ENCODE data around the gene RPS6KA3.
"Not testable (repeated sequence)": the region's sequence is repeated elsewhere in the genome, so short reads cannot be mapped to it uniquely, and the experiment has no call there.

Gene RPS6KA3

DNA sequence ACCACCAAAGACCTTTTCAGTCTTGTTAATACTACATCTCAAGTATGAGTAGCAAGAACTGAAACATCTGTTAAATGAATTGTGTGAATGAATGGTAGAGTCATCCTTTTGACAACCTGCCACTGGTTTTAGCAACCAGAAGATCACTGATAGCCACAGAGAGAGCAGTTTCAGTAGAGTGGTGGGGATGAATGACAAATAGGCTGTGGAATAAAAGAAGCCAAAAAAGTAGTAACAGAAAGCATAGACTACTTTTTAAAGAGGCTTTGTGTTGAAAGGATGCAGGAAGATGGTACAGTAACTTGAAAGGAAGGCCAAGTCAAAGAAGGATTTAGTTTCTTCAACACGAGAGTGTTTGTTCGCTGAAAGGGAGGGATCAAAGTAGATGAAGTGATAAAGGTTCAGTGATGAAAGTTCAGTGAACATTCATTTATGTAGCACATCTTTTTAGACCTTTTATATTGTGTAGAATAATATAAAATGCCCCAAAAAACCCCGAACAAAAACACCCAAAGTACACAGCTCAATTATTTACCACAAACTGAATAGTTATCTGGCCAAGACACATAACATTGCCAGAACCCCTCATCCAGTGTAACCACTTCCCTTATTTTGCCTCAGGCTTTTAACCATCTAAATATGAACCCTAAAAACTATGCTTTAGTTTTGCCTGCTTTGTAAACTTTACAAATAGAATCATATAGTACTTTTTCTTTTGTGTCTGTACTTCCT lies 84.9 kb downstream of the RPS6KA3 start:
- TF ChIP-seq, protein P1, sequence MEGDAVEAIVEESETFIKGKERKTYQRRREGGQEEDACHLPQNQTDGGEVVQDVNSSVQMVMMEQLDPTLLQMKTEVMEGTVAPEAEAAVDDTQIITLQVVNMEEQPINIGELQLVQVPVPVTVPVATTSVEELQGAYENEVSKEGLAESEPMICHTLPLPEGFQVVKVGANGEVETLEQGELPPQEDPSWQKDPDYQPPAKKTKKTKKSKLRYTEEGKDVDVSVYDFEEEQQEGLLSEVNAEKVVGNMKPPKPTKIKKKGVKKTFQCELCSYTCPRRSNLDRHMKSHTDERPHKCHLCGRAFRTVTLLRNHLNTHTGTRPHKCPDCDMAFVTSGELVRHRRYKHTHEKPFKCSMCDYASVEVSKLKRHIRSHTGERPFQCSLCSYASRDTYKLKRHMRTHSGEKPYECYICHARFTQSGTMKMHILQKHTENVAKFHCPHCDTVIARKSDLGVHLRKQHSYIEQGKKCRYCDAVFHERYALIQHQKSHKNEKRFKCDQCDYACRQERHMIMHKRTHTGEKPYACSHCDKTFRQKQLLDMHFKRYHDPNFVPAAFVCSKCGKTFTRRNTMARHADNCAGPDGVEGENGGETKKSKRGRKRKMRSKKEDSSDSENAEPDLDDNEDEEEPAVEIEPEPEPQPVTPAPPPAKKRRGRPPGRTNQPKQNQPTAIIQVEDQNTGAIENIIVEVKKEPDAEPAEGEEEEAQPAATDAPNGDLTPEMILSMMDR (conservative IDR thresholded peaks at IDR 0.05; ENCODE audit: low read depth, low read length) = no peak
- no peak overlapping the region for H3K4me3 ChIP-seq (ENCODE audit: low read depth, low read length)
- DNase-seq (ENCODE audit: low read depth) = no peak

DNA sequence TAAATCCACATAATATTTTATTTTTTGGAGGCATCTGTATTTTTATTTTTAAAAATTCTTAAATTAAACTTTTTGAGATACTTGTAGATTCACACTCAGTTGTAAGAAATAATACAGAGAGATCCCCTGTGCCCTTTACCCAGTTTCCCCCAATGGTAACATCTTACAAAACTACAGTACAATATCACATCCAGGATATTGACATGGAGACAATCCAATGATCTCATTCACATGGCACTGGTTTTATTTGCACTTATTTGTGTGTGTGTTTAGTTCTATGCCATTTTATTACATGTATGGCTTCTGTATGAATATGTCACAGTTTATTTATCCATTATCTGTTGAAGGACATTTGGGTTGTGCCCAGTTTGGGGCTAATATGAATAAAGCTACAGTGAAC lies 89.6 kb downstream of the RPS6KA3 start:
- TF ChIP-seq, protein P1 (conservative IDR thresholded peaks at IDR 0.05; ENCODE audit: low read depth, low read length) = no peak
- H3K4me3 ChIP-seq (ENCODE audit: low read depth, low read length) = no peak overlapping the region
- no peak for DNase-seq (ENCODE audit: low read depth)

DNA sequence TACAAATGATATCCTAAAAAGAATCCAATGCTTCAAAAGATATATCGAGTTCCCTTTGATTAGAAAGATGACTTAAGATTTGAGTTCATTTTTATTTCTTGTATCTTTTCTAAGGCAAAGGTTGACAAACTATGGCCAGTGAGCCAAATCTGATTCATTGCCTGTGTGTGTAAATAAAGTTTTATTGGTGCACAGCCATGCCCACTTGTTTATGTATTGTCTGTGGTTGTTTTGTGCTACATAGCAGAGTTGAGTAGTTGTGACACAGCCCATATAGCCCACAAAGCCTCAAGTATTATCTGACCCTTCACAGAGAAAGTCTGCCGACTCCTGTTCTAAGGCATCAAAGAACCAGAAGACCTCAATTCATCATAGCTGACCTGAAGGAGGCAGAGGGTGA lies 92.9 kb downstream of the RPS6KA3 start:
- no peak overlapping the region for H3K4me3 ChIP-seq (ENCODE audit: low read depth, low read length)
- no peak for DNase-seq (ENCODE audit: low read depth)
- TF ChIP-seq, protein P1 (conservative IDR thresholded peaks at IDR 0.05; ENCODE audit: low read depth, low read length) = no peak

DNA sequence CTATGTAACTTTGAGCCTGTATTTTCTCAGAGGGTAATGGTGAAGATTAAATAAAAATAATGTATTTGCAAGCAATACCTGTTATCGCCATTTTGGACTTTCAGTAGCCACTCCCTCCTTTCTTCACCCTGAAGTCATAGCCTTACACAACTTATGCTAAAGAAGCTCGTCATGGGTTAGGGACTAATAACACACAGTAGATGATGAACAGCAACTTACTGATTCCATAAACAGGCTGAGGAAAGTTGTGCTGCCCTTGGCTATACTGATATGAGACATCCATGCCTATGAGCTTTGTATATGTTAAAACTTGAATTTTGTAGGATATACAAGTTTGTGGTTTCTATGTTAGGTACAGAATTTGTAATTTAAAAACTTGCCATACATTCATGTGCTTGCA lies 93.4 kb downstream of the RPS6KA3 start:
- DNase-seq (ENCODE audit: low read depth) = no peak
- no peak overlapping the region for H3K4me3 ChIP-seq (ENCODE audit: low read depth, low read length)
- TF ChIP-seq, protein P1 (conservative IDR thresholded peaks at IDR 0.05; ENCODE audit: low read depth, low read length) = no peak

DNA sequence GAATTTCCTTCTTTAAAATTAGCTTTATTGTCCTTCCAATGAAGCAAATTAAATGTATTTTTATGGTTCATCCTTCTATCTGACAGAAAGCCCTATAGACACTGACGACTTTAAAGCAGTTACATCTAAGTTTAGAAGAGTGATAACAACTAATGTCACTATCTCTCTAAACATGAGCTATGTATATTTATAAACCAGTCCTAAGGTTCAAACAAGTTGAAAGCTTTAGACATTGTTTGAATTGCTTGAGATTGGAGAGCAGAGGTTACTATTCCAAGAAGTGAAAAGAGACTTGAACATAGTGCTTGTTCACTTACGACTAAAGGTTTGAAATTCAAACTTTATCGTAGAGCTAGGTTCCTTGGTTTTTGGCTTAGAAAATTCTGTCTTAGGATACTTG lies 94.8 kb downstream of the RPS6KA3 start:
- H3K4me3 ChIP-seq (ENCODE audit: low read depth, low read length) = no peak overlapping the region
- TF ChIP-seq, protein P1 (conservative IDR thresholded peaks at IDR 0.05; ENCODE audit: low read depth, low read length) = no peak
- DNase-seq (ENCODE audit: low read depth) = no peak

DNA sequence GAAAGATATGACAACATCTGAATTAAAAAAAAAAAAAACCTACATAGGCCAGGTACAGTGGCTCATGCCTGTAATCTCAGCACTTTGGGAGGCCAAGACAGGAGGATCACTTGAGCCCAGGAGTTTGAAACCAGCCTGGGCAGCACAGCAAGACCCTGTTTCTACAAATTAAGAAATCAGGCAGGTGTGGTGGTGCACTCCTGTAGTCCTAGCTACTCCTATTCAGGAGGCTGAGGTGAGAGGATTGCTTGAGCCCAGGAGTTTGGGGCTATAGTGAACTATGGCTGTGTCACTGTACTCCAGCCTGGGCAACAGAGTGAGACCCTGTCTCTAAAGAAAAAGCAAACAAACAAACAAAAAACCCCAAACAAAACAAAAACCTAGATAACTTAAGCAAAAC lies 104.2 kb downstream of the RPS6KA3 start:
- DNase-seq (ENCODE audit: low read depth); H3K4me3 ChIP-seq (ENCODE audit: low read depth, low read length): not testable (repeated sequence)

DNA sequence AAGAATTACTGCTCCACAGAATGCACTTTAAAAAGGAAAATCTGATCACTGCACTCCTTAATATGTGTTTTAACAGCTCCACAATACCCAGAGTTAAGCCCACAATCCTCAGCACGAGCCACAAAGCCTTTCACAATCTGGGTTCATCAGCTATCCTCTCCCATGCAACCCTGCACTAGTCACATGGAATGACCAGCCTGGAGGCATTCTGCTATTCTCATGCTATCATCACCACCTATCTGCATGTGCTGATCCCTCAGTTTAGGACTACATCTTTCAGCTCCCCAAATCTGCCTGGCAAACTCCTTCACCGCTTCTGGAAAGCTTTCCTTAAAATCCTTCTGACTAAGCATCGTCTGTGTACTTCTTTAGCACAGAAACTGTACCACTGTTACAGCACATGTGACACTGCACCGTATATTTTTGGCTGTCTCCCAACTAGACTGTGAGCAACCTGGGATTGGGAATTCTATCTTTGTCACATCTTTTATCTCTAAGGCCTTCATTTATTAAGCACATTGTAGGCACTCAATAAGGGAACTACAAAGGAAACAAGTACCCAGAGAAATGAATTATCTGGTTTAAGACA lies 106.8 kb downstream of the RPS6KA3 start:
- no peak overlapping the region for H3K4me3 ChIP-seq (ENCODE audit: low read depth, low read length)
- TF ChIP-seq, protein P1 (conservative IDR thresholded peaks at IDR 0.05; ENCODE audit: low read depth, low read length) = no peak

More for the DNA sequence above, 106.8 kb downstream of the RPS6KA3 start:
- DNase-seq (ENCODE audit: low read depth) = no peak
